Endothelial cell (in vitro differentiated cells): ENCODE results near the gene TRUB2. TPM values are rescaled to one million over a fixed set of nuclear protein-coding genes. Genes with fewer than 3 reads are reported as not detected.

Experiments used
- DNase-seq: peaks from one replicate; pipeline ENCODE4 v3.0.0; 2021; ENCODE audit warnings: low spot score
- H3K27ac Mint-ChIP-seq: one replicate; pipeline ENCODE4 v1.8.0; 2021; ENCODE audit warnings: mixed read lengths, inconsistent platforms; ENCODE audit not compliant: unreplicated experiment
- H3K27me3 Mint-ChIP-seq: one replicate; pipeline ENCODE4 v1.8.0; 2021; ENCODE audit warnings: mild to moderate bottlenecking, moderate library complexity, mixed read lengths, inconsistent platforms; ENCODE audit not compliant: unreplicated experiment
- H3K36me3 Mint-ChIP-seq: one replicate; pipeline ENCODE4 v1.8.0; 2021; ENCODE audit warnings: mild to moderate bottlenecking, low read depth, mixed read lengths, inconsistent platforms; ENCODE audit not compliant: unreplicated experiment
- H3K4me1 Mint-ChIP-seq: one replicate; pipeline ENCODE4 v1.8.0; 2021; ENCODE audit warnings: mild to moderate bottlenecking, mixed read lengths, inconsistent platforms; ENCODE audit not compliant: unreplicated experiment
- H3K4me3 Mint-ChIP-seq: one replicate; pipeline ENCODE4 v1.8.0; 2021; ENCODE audit warnings: mild to moderate bottlenecking, mixed read lengths, inconsistent platforms; ENCODE audit not compliant: unreplicated experiment
- H3K9me3 Mint-ChIP-seq: one replicate; pipeline ENCODE4 v1.8.0; 2021; ENCODE audit warnings: mixed read lengths, inconsistent platforms; ENCODE audit not compliant: unreplicated experiment
- CTCF ChIP-seq: fragments of 200-600 bp; sonication (generic); IDR thresholded peaks from one replicate; pipeline ENCODE4 v1.5.0; 2021; ENCODE audit warnings: antibody characterized with exemption; ENCODE audit not compliant: unreplicated experiment
- total RNA-seq: library from RNA; stranded (reverse); fragmentation: NEBNext Ultra II Directional; extraction: Animal tissue kit (Norgen Biotek cat#: 25700); gene quantifications from one replicate; pipeline ENCODE4 v1.2.1, GENCODE V29; 2021; ENCODE audit not compliant: unreplicated experiment

Gene TRUB2
- total RNA-seq, 1 donor from 2014 or later: 25.8 TPM

GRCh38 chr9:128304136-128304970 is 17.9 kb downstream of the TRUB2 start:
- DNase-seq: no peak
- H3K27ac Mint-ChIP-seq: no peak overlapping the region
- no peak for TF ChIP-seq CTCF
- no peaks in the 10 kb centered on the region for H3K4me1 Mint-ChIP-seq
- peaks cover 2% of the 10 kb centered on the region for H3K27me3 Mint-ChIP-seq
- H3K4me3 Mint-ChIP-seq: no peak overlapping the region
- peaks cover 3% of the 10 kb centered on the region for H3K36me3 Mint-ChIP-seq
- no peaks in the 10 kb centered on the region for H3K9me3 Mint-ChIP-seq

GRCh38 chr9:128298535-128299482 is 23.4 kb downstream of the TRUB2 start:
- TF ChIP-seq CTCF: no peak

GRCh38 chr9:128297221-128297773 is 24.9 kb downstream of the TRUB2 start:
- peaks cover 2% of the 10 kb centered on the region for H3K27me3 Mint-ChIP-seq
- DNase-seq: no peak
- no peak overlapping the region for H3K27ac Mint-ChIP-seq
- H3K36me3 Mint-ChIP-seq: no peaks in the 10 kb centered on the region
- no peak overlapping the region for H3K4me3 Mint-ChIP-seq
- no peak for TF ChIP-seq CTCF
- H3K4me1 Mint-ChIP-seq: no peaks in the 10 kb centered on the region
- no peaks in the 10 kb centered on the region for H3K9me3 Mint-ChIP-seq

More at GRCh38 chr9:128298535-128299482, 23.4 kb downstream of the TRUB2 start:
- Mint-ChIP-seq H3K36me3 (no peaks in the 10 kb centered on the region), H3K27ac (no peak overlapping the region), H3K27me3 (peaks cover under 1% of the 10 kb centered on the region), H3K9me3 (no peaks in the 10 kb centered on the region), H3K4me3 (no peak overlapping the region), H3K4me1 (no peaks in the 10 kb centered on the region)
- no peak for DNase-seq

GRCh38 chr9:128296340-128297220 is 25.7 kb downstream of the TRUB2 start:
- Mint-ChIP-seq H3K27me3 (peaks cover 2% of the 10 kb centered on the region), H3K4me3 (no peak overlapping the region), H3K36me3 (no peaks in the 10 kb centered on the region), H3K4me1 (no peaks in the 10 kb centered on the region), H3K9me3 (no peaks in the 10 kb centered on the region), H3K27ac (no peak overlapping the region)
- no peak for TF ChIP-seq CTCF
- no peak for DNase-seq
